Measurements from ENCODE around the gene ZNF487. TPM values are rescaled to one million over a fixed set of nuclear protein-coding genes. Genes with fewer than 3 reads are reported as not detected.
A peak's percentile ranks its signal among the peaks of the same experiment; 100 is the strongest.

ZNF487 gene
- total RNA-seq, 6 experiments from 2014 or later: 1.6 to 4.2 (median 2.5) TPM

- H3K27ac Mint-ChIP-seq: peak overlapping the region; percentile 93
- peak overlapping the region; percentile 91 for H3K4me3 Mint-ChIP-seq
- H3K27me3 Mint-ChIP-seq (ENCODE audit: insufficient read depth): peaks cover 7% of the 10 kb centered on the region
- H3K4me1 Mint-ChIP-seq (ENCODE audit: low read depth): peaks cover 81% of the 10 kb centered on the region
- no peaks in the 10 kb centered on the region for H3K9me3 Mint-ChIP-seq
- DNase-seq: peak; percentile 51
- TF ChIP-seq CTCF (IDR thresholded peaks at IDR 0.05): no peak
- H3K36me3 Mint-ChIP-seq (ENCODE audit: low read depth): peaks cover 34% of the 10 kb centered on the region
Observed at GRCh38 chr10:43396061-43396927, 40.6 kb upstream of the ZNF487 start.

GRCh38 chr10:43396928-43397624 is 39.8 kb upstream of the ZNF487 start:
- DNase-seq: peak; percentile 76
- peak overlapping the region; percentile 91 for H3K27ac Mint-ChIP-seq

GRCh38 chr10:43398939-43399319 is 38.0 kb upstream of the ZNF487 start:
- peaks cover 26% of the 10 kb centered on the region for H3K36me3 Mint-ChIP-seq (ENCODE audit: low read depth)
- H3K27me3 Mint-ChIP-seq (ENCODE audit: insufficient read depth): peaks cover 13% of the 10 kb centered on the region
- no peak for TF ChIP-seq CTCF (IDR thresholded peaks at IDR 0.05)
- peak overlapping the region; percentile 91; the same call in 1 of the 2 replicates for H3K4me3 Mint-ChIP-seq
- H3K4me1 Mint-ChIP-seq (ENCODE audit: low read depth): peaks cover 89% of the 10 kb centered on the region
- peak overlapping the region; percentile 91 for H3K27ac Mint-ChIP-seq
- no peak for DNase-seq
- no peaks in the 10 kb centered on the region for H3K9me3 Mint-ChIP-seq

More at GRCh38 chr10:43396928-43397624, 39.8 kb upstream of the ZNF487 start:
- TF ChIP-seq CTCF (IDR thresholded peaks at IDR 0.05): no peak
- H3K9me3 Mint-ChIP-seq: no peaks in the 10 kb centered on the region
- peaks cover 35% of the 10 kb centered on the region for H3K36me3 Mint-ChIP-seq (ENCODE audit: low read depth)
- peaks cover 7% of the 10 kb centered on the region for H3K27me3 Mint-ChIP-seq (ENCODE audit: insufficient read depth)
- H3K4me1 Mint-ChIP-seq (ENCODE audit: low read depth): peaks cover 85% of the 10 kb centered on the region
- H3K4me3 Mint-ChIP-seq: peak overlapping the region; percentile 91

GRCh38 chr10:43399320-43400310 is 37.3 kb upstream of the ZNF487 start:
- no peak for TF ChIP-seq CTCF (IDR thresholded peaks at IDR 0.05)
- Mint-ChIP-seq H3K9me3 (no peaks in the 10 kb centered on the region), H3K36me3 (ENCODE audit: low read depth) (peaks cover 24% of the 10 kb centered on the region), H3K4me3 (peak overlapping the region; percentile 65), H3K4me1 (ENCODE audit: low read depth) (peaks cover 92% of the 10 kb centered on the region), H3K27me3 (ENCODE audit: insufficient read depth) (peaks cover 13% of the 10 kb centered on the region), H3K27ac (peak overlapping the region; percentile 91)
- peak; percentile 70 for DNase-seq

GRCh38 chr10:43401627-43402026 is 35.3 kb upstream of the ZNF487 start:
- H3K4me1 Mint-ChIP-seq (ENCODE audit: low read depth): peaks cover 86% of the 10 kb centered on the region
- DNase-seq: no peak
- peak overlapping the region; percentile 57 for H3K4me3 Mint-ChIP-seq
- peak overlapping the region; percentile 64 for H3K27ac Mint-ChIP-seq
- no peak for TF ChIP-seq CTCF (IDR thresholded peaks at IDR 0.05)
- H3K27me3 Mint-ChIP-seq (ENCODE audit: insufficient read depth): peaks cover 9% of the 10 kb centered on the region
- H3K36me3 Mint-ChIP-seq (ENCODE audit: low read depth): peaks cover 20% of the 10 kb centered on the region
- H3K9me3 Mint-ChIP-seq: no peaks in the 10 kb centered on the region

Measured in HFFc6 (cell line).